ENCODE results near the gene PAPPA.

Gene PAPPA

GRCh38 chr9:116153765-116154333, at the start of gene PAPPA:
PAPPA (plus strand) TSS chr9:116153791; CDS start chr9:116154173, 382 bp downstream.
- H3K27ac ChIP-seq = no peak within 1 kb of the TSS

GRCh38 chr9:116103976-116104820, 49.4 kb upstream of the PAPPA start:
- H3K27ac ChIP-seq = no peak overlapping the region
- TF ChIP-seq ZFX (IDR thresholded peaks at IDR 0.05) (no peak), CTCF (conservative IDR thresholded peaks at IDR 0.05) (no peak)

More at GRCh38 chr9:116153765-116154333, at the start of gene PAPPA:
- TF ChIP-seq ZFX (IDR thresholded peaks at IDR 0.05) (no peak), CTCF (conservative IDR thresholded peaks at IDR 0.05) (no peak)

- H3K27ac ChIP-seq = no peak overlapping the region
- peak; percentile 67 for TF ChIP-seq CTCF (conservative IDR thresholded peaks at IDR 0.05)
- no peak for TF ChIP-seq ZFX (IDR thresholded peaks at IDR 0.05)
These were observed 41.4 kb upstream of the PAPPA start for GRCh38 chr9:116112236-116112635.

GRCh38 chr9:116115761-116116353, 37.7 kb upstream of the PAPPA start:
- TF ChIP-seq ZFX (IDR thresholded peaks at IDR 0.05) (no peak), CTCF (conservative IDR thresholded peaks at IDR 0.05) (no peak)
- no peak overlapping the region for H3K27ac ChIP-seq

- TF ChIP-seq ZFX (IDR thresholded peaks at IDR 0.05) = no peak
- no peak overlapping the region for H3K27ac ChIP-seq
These were observed 37.2 kb upstream of the PAPPA start for GRCh38 chr9:116116393-116116792.

GRCh38 chr9:116123171-116123570, 30.4 kb upstream of the PAPPA start:
- no peak for TF ChIP-seq CTCF (conservative IDR thresholded peaks at IDR 0.05)
- TF ChIP-seq ZFX (IDR thresholded peaks at IDR 0.05) = no peak
- H3K27ac ChIP-seq = no peak overlapping the region

GRCh38 chr9:116124472-116125040, 29.0 kb upstream of the PAPPA start:
- no peak overlapping the region for H3K27ac ChIP-seq

More at GRCh38 chr9:116124472-116125040, 29.0 kb upstream of the PAPPA start:
- TF ChIP-seq ZFX (IDR thresholded peaks at IDR 0.05) (no peak), CTCF (conservative IDR thresholded peaks at IDR 0.05) (no peak)
